OCI-LY7 (cell line): ENCODE measurements around the gene PKN1. TPM values are rescaled to one million over a fixed set of nuclear protein-coding genes. Genes with fewer than 3 reads are reported as not detected.

Source experiments
- BruUV-seq: library from RNA; stranded (reverse); fragments of 400-500 nt; replicated peaks from 2 replicates; lab custom pipeline; 2021; lab: Mats Ljungman, UMichigan
- CTCF ChIA-PET: fragments of 300-600 bp; sonication (Branson Sonifier 250); formaldehyde crosslinking; loops from one replicate; lab custom pipeline; 2022; ENCODE audit warnings: antibody characterized with exemption; ENCODE audit not compliant: unreplicated experiment; lab: Charles Lee
- POLR2A ChIA-PET: fragments of 300-600 bp; sonication (Branson Sonifier 250); formaldehyde crosslinking; loops from one replicate; lab custom pipeline; 2022; ENCODE audit warnings: antibody characterized with exemption; lab: Charles Lee
- DNase-seq: peaks from one replicate; pipeline ENCODE4 v3.0.0-alpha.2; 2015; ENCODE audit warnings: low spot score
- H2AFZ ChIP-seq: fragments of 200-600 bp; sonication (generic), shearing (Covaris generic); 2 replicates; pipeline ENCODE4 v1.6.1; 2014; ENCODE audit warnings: mild to moderate bottlenecking, antibody characterized with exemption, low read length, moderate library complexity
- H3K27ac ChIP-seq: fragments of 200-600 bp; sonication (generic); 2 replicates; pipeline ENCODE4 v1.5.1; 2014; ENCODE audit warnings: mixed run types, low read depth, mild to moderate bottlenecking, moderate library complexity, low read length, inconsistent platforms; ENCODE audit not compliant: poor library complexity, severe bottlenecking
- H3K36me3 ChIP-seq: fragments of 200-600 bp; sonication (generic); 2 replicates; pipeline ENCODE4 v1.6.1; 2014; ENCODE audit warnings: mild to moderate bottlenecking, antibody characterized with exemption, low read length, moderate library complexity, mixed read lengths; ENCODE audit not compliant: insufficient read depth
- H3K4me1 ChIP-seq: fragments of 200-600 bp; sonication (generic); 2 replicates; pipeline ENCODE4 v1.5.1; 2014; ENCODE audit warnings: mild to moderate bottlenecking, low read length; ENCODE audit not compliant: insufficient read depth, poor library complexity, severe bottlenecking
- H3K4me2 ChIP-seq: fragments of 200-600 bp; sonication (generic); 2 replicates; pipeline ENCODE4 v1.6.1; 2014; ENCODE audit warnings: mild to moderate bottlenecking, low read length
- H3K4me3 ChIP-seq: fragments of 200-600 bp; sonication (generic); 2 replicates; pipeline ENCODE4 v1.5.1; 2014; ENCODE audit warnings: mild to moderate bottlenecking, low read depth, low read length; ENCODE audit not compliant: poor library complexity, severe bottlenecking
- H3K79me2 ChIP-seq: fragments of 200-600 bp; sonication (generic); 2 replicates; pipeline ENCODE4 v1.6.1; 2016; ENCODE audit warnings: low read depth, mild to moderate bottlenecking, low read length, moderate library complexity, mixed read lengths; ENCODE audit not compliant: insufficient read depth
- H3K9me2 ChIP-seq: fragments of 200-600 bp; sonication (generic); 2 replicates; pipeline ENCODE4 v1.6.1; 2016; ENCODE audit warnings: mild to moderate bottlenecking, low read length, mixed read lengths; ENCODE audit not compliant: insufficient read depth
- H3K9me3 ChIP-seq: fragments of 200-600 bp; sonication (generic); 2 replicates; pipeline ENCODE4 v1.6.1; 2014; ENCODE audit warnings: mild to moderate bottlenecking, mixed run types, low read length, mixed read lengths
- H4K20me1 ChIP-seq: fragments of 200-600 bp; sonication (generic); 2 replicates; pipeline ENCODE4 v1.6.1; 2014; ENCODE audit warnings: mild to moderate bottlenecking, antibody characterized with exemption, low read length, moderate library complexity, mixed read lengths; ENCODE audit not compliant: insufficient read depth
- EZH2phosphoT487 ChIP-seq: fragments of 200-600 bp; sonication (generic); IDR thresholded peaks from 2 replicates; pipeline ENCODE4 v1.6.1; 2018; ENCODE audit warnings: low read depth, borderline replicate concordance, mild to moderate bottlenecking, mixed run types, antibody characterized with exemption, low read length, moderate library complexity, mixed read lengths
- intact Hi-C: fragments of 100-400 bp; cut with micrococcal nuclease; formaldehyde crosslinking; loops from one replicate; pipeline ENCODE4 v1.10.0; 2022; ENCODE audit not compliant: unreplicated experiment
- total RNA-seq, 2 experiments: library from RNA; depleted of rRNA in 1 of 2; stranded (reverse); fragments of >200 nt in 1 of 2; shearing (Covaris generic) in 1 of 2; gene quantifications; 2 replicates each; pipeline ENCODE4 v1.2.3, GENCODE V29; 2014 to 2022
- TF ChIP-seq, protein P1 (sequence below): fragments of 200-600 bp; sonication (generic); conservative IDR thresholded peaks from 2 replicates; pipeline ENCODE4 v1.5.1; 2014; ENCODE audit warnings: mild to moderate bottlenecking, antibody characterized with exemption, low read length, moderate library complexity, mixed read lengths

PKN1 gene
- total RNA-seq, 2 experiments from 2014 or later: 117 to 233 TPM

DNA sequence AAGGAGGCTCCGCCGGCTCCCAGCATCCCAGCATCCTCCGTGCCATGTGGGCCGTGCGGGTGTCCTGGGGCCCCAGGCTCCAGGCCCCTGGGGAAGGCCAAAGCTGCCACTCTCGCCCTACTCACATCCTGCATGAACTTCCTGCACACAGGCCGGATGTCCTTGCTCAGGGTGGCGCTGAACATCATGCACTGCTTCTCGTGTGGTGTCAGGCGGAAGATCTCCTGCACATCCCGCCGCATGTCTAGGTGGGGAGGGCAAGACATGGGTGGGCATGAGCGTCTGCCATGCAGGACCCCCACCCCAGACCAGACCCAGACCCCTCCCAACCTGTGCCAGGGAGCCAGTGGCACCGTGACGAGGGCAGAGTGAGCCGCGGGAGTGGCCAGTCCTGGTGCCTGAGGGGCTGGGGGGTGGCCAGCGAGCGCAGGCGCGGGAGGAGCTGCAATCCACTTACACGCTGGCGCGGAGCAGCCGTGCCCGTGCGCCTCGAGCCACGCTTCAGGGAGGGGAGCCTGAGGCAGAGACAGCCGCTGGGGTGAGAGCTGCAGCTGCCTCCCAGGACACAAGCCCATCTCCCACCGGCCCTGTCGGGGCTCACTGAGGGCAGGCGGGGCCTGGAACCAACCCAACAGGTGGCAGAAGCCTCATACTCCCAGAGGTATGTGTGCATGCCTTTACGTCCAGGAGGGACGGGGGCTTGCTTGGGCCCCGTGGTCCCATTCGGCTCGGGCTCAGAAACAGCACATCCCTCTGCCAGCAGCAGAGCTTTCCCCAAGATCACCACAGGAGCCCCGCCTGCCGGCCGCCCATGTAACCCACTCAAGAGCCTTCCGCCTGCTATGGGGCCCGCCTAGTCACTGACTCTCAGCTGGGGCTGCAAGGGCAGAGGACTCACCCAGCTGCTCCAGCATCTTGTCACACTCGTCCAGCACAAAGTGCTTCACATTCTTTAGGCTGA is 22.7 kb upstream of the PKN1 start:
- peaks cover 43% of the 10 kb centered on the region for H3K79me2 ChIP-seq
- no peaks in the 10 kb centered on the region for H3K9me3 ChIP-seq
- CTCF ChIA-PET: no interaction called here

GRCh38 chr19:14411161-14411937 is 21.8 kb upstream of the PKN1 start:
- intact Hi-C loops: no loop called here
- TF ChIP-seq EZH2phosphoT487: no peak
- TF ChIP-seq, protein P1, sequence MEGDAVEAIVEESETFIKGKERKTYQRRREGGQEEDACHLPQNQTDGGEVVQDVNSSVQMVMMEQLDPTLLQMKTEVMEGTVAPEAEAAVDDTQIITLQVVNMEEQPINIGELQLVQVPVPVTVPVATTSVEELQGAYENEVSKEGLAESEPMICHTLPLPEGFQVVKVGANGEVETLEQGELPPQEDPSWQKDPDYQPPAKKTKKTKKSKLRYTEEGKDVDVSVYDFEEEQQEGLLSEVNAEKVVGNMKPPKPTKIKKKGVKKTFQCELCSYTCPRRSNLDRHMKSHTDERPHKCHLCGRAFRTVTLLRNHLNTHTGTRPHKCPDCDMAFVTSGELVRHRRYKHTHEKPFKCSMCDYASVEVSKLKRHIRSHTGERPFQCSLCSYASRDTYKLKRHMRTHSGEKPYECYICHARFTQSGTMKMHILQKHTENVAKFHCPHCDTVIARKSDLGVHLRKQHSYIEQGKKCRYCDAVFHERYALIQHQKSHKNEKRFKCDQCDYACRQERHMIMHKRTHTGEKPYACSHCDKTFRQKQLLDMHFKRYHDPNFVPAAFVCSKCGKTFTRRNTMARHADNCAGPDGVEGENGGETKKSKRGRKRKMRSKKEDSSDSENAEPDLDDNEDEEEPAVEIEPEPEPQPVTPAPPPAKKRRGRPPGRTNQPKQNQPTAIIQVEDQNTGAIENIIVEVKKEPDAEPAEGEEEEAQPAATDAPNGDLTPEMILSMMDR: no peak
- no peak overlapping the region for H3K4me3 ChIP-seq
- DNase-seq: no peak
- POLR2A ChIA-PET: no interaction called here
- H2AFZ ChIP-seq: no peak overlapping the region
- no peaks in the 10 kb centered on the region for H3K9me3 ChIP-seq
- peaks cover 98% of the 10 kb centered on the region for H3K36me3 ChIP-seq
- no peak overlapping the region for H3K4me2 ChIP-seq
- peaks cover 52% of the 10 kb centered on the region for H3K79me2 ChIP-seq
- H3K27ac ChIP-seq: no peak overlapping the region
- H4K20me1 ChIP-seq: peaks cover 30% of the 10 kb centered on the region
- CTCF ChIA-PET: no interaction called here
- H3K9me2 ChIP-seq: no peaks in the 10 kb centered on the region
- peaks cover 18% of the 10 kb centered on the region for H3K4me1 ChIP-seq
- BruUV-seq: no TSS peak

More for the DNA sequence above, 22.7 kb upstream of the PKN1 start:
- peaks cover 20% of the 10 kb centered on the region for H4K20me1 ChIP-seq
- H3K4me1 ChIP-seq: peaks cover 12% of the 10 kb centered on the region
- no TSS peak for BruUV-seq
- no peak for DNase-seq
- POLR2A ChIA-PET: no interaction called here
- peaks cover 94% of the 10 kb centered on the region for H3K36me3 ChIP-seq
- no peaks in the 10 kb centered on the region for H3K9me2 ChIP-seq
- no peak for TF ChIP-seq EZH2phosphoT487
- TF ChIP-seq, protein P1: no peak
- H3K27ac ChIP-seq: no peak overlapping the region
- H3K4me3 ChIP-seq: no peak overlapping the region
- no peak overlapping the region for H2AFZ ChIP-seq
- no peak overlapping the region for H3K4me2 ChIP-seq
- intact Hi-C loops: no loop called here
